CD4-positive, CD25-positive, alpha-beta regulatory T cell (primary cell): ENCODE results near the gene TBL1XR1. TPM values are rescaled to one million over a fixed set of nuclear protein-coding genes. Genes with fewer than 3 reads are reported as not detected.
A peak's percentile ranks its signal among the peaks of the same experiment; 100 is the strongest.

Experiments used
- ATAC-seq, 2 donors: fragments of 150-1000 bp; cut with Tn5 transposase; one replicate each; pipeline ENCODE4 v1.10.0; 2021; ENCODE audit warnings: low read depth in 2 of 2, moderate number of reproducible peaks in 2 of 2, moderate library complexity in 1 of 2
- DNase-seq, 3 donors: peaks; one replicate each; pipeline versions ENCODE4 v3.0.0 to v3.0.0-alpha.2; 2012 to 2022; ENCODE audit warnings: mixed read lengths in 1 of 3
- H3K27ac ChIP-seq: one replicate; pipeline ENCODE4 v1.7.0; 2013; ENCODE audit warnings: mild to moderate bottlenecking, low read length; ENCODE audit not compliant: insufficient read depth, poor library complexity, severe bottlenecking
- H3K27me3 ChIP-seq: one replicate; pipeline ENCODE4 v1.7.0; 2013; ENCODE audit warnings: low read length; ENCODE audit not compliant: control insufficient read depth, insufficient read depth
- H3K36me3 ChIP-seq: one replicate; pipeline ENCODE4 v1.7.0; 2013; ENCODE audit warnings: mild to moderate bottlenecking, low read length, moderate library complexity; ENCODE audit not compliant: control insufficient read depth, insufficient read depth
- H3K4me1 ChIP-seq: 2 replicates; pipeline ENCODE4 v1.7.0; 2013; ENCODE audit warnings: mild to moderate bottlenecking, low read length; ENCODE audit not compliant: insufficient read depth, control insufficient read depth, poor library complexity, severe bottlenecking
- H3K4me3 ChIP-seq: one replicate; pipeline ENCODE4 v1.7.0; 2013; ENCODE audit warnings: low read depth, mild to moderate bottlenecking, low read length, moderate library complexity
- H3K9me3 ChIP-seq, 2 experiments: 1 replicate in 1 of 2; 2 replicates in 1 of 2; pipeline ENCODE4 v1.7.0; 2013; ENCODE audit warnings: low read length in 2 of 2, mild to moderate bottlenecking in 1 of 2, moderate library complexity in 1 of 2; ENCODE audit not compliant: control insufficient read depth in 2 of 2
- H3K27ac Mint-ChIP-seq, 3 donors: one replicate each; pipeline ENCODE4 v1.8.0; 2020 to 2022; ENCODE audit warnings: mild to moderate bottlenecking in 3 of 3, mixed read lengths in 3 of 3, moderate library complexity in 2 of 3
- H3K27me3 Mint-ChIP-seq: one replicate; pipeline ENCODE4 v1.8.0; 2022; ENCODE audit warnings: mild to moderate bottlenecking, mixed read lengths
- H3K36me3 Mint-ChIP-seq: one replicate; pipeline ENCODE4 v1.8.0; 2020; ENCODE audit warnings: mixed read lengths
- H3K4me1 Mint-ChIP-seq, 4 donors: one replicate each; pipeline ENCODE4 v1.8.0; 2020 to 2022; ENCODE audit warnings: mixed read lengths in 4 of 4, mild to moderate bottlenecking in 1 of 4
- H3K4me3 Mint-ChIP-seq, 4 donors: one replicate each; pipeline ENCODE4 v1.8.0; 2020 to 2022; ENCODE audit warnings: mild to moderate bottlenecking in 4 of 4, mixed read lengths in 4 of 4, moderate library complexity in 3 of 4
- H3K9me3 Mint-ChIP-seq, 7 donors: one replicate each; pipeline ENCODE4 v1.8.0; 2020 to 2022; ENCODE audit warnings: mixed read lengths in 7 of 7, mild to moderate bottlenecking in 3 of 7, moderate library complexity in 2 of 7
- polyA plus RNA-seq, 4 donors: library from polyadenylated mRNA; unstranded; fragments of 300-500 nt; fragmentation: Illumina TruSeq; gene quantifications; one replicate each; pipeline ENCODE4 v1.2.3, GENCODE V29; 2021
- total RNA-seq: library from RNA; stranded (reverse); gene quantifications from one replicate; pipeline ENCODE4 v1.2.3, GENCODE V29; 2022

The TBL1XR1 gene
- total and polyA plus RNA-seq, 5 donors from 2014 or later: 34.0 to 146 (median 41.6) TPM

DNA sequence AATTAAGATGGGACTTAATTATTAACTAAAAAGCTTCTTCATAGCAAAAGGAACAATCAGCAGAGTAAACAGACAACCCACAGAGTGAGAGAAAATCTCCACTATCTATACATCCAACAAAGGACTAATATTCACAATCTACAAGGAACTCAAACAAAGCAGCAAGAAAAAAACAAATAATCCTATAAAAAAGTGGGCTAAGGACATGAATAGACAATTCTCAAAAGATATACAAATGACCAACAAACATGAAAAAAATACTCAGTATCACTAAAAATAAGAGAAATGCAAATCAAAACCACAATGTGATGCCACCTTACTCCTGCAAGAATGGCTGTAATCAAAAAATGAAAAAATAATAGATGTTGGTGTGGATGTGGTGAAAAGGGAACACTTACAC is 103.3 kb downstream of the TBL1XR1 start:
- Histone ChIP-seq H3K36me3 (peaks cover 10% of the 10 kb centered on the region), H3K9me3 (peaks cover 6 to 15% of the 10 kb centered on the region in 2 experiments), H3K4me1 (peaks cover 11% of the 10 kb centered on the region), H3K27ac (no peak overlapping the region), H3K4me3 (no peak overlapping the region), H3K27me3 (no peaks in the 10 kb centered on the region)
- Mint-ChIP-seq H3K9me3 (peaks cover 0 to 33% (median 11%) of the 10 kb centered on the region in 7 donors), H3K4me1 (peaks cover 24 to 72% (median 46%) of the 10 kb centered on the region in 4 donors), H3K27me3 (no peaks in the 10 kb centered on the region), H3K36me3 (peaks cover 61% of the 10 kb centered on the region), H3K4me3 (no peak overlapping the region), H3K27ac (peak overlapping the region in 1 of 3 donors; percentile 5)
- no peak for ATAC-seq
- DNase-seq: no peak

DNA sequence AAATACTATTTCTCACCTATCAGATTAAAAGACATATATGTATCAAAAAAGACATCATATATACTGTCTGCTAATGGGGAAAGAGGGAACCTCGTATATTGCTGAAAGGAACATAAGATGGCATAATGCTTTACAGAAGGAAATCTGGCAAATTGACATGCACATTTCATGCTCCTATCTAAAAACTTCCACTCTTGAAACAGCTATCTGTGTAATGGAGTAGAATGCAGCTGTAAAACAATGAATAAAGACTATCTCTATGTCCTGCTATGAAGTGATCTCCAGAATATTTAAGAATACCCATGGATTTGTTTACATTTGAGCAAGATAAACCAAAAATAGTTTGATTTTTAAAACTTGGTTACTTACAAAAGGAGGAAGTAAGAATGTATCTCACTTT is 107.4 kb downstream of the TBL1XR1 start:
- no peak overlapping the region for H3K4me3 ChIP-seq
- peaks cover 27% of the 10 kb centered on the region for H3K4me1 ChIP-seq
- Mint-ChIP-seq H3K27me3 (no peaks in the 10 kb centered on the region), H3K27ac (peak overlapping the region in 2 of 3 donors; percentile 21 to 77), H3K4me1 (peaks cover 49 to 78% (median 56%) of the 10 kb centered on the region in 4 donors), H3K36me3 (peaks cover 43% of the 10 kb centered on the region), H3K4me3 (peak overlapping the region in 1 of 4 donors; percentile 2), H3K9me3 (peaks cover 0 to 27% (median 9%) of the 10 kb centered on the region in 7 donors)
- H3K27me3 ChIP-seq: no peaks in the 10 kb centered on the region
- DNase-seq (no peak), ATAC-seq (no peak)
- H3K9me3 ChIP-seq: peaks cover 6 to 15% of the 10 kb centered on the region in 2 experiments
- H3K27ac ChIP-seq: no peak overlapping the region
- peaks cover 5% of the 10 kb centered on the region for H3K36me3 ChIP-seq

GRCh38 chr3:177089110-177089509 is 108.2 kb downstream of the TBL1XR1 start:
- Histone ChIP-seq H3K4me3 (peak overlapping the region; percentile 9), H3K9me3 (peaks cover 6 to 9% of the 10 kb centered on the region in 2 experiments), H3K27me3 (no peaks in the 10 kb centered on the region), H3K36me3 (peaks cover 5% of the 10 kb centered on the region), H3K27ac (no peak overlapping the region), H3K4me1 (peaks cover 27% of the 10 kb centered on the region)
- Mint-ChIP-seq H3K36me3 (peaks cover 43% of the 10 kb centered on the region), H3K4me3 (no peak overlapping the region), H3K9me3 (peaks cover 0 to 21% (median 6%) of the 10 kb centered on the region in 7 donors), H3K27ac (peak overlapping the region; percentile 15 to 77 (median 34)), H3K4me1 (peaks cover 57 to 79% (median 61%) of the 10 kb centered on the region in 4 donors), H3K27me3 (no peaks in the 10 kb centered on the region)
- ATAC-seq (no peak), DNase-seq (no peak)

GRCh38 chr3:177085794-177086193 is 111.5 kb downstream of the TBL1XR1 start:
- Histone ChIP-seq H3K27ac (no peak overlapping the region), H3K9me3 (no peaks in the 10 kb centered on the region), H3K36me3 (peaks cover 2% of the 10 kb centered on the region), H3K4me1 (peaks cover 27% of the 10 kb centered on the region), H3K4me3 (no peak overlapping the region), H3K27me3 (no peaks in the 10 kb centered on the region)
- H3K4me3 Mint-ChIP-seq: peak overlapping the region in 1 of 4 donors; percentile 73
- peaks cover 0 to 10% (median 0%) of the 10 kb centered on the region in 7 donors for H3K9me3 Mint-ChIP-seq
- no peak for ATAC-seq
- H3K36me3 Mint-ChIP-seq: peaks cover 30% of the 10 kb centered on the region
- H3K4me1 Mint-ChIP-seq: peaks cover 58 to 78% (median 66%) of the 10 kb centered on the region in 4 donors
- peak overlapping the region in 1 of 3 donors; percentile 63 for H3K27ac Mint-ChIP-seq
- no peaks in the 10 kb centered on the region for H3K27me3 Mint-ChIP-seq
- no peak for DNase-seq

GRCh38 chr3:177084616-177085015 is 112.7 kb downstream of the TBL1XR1 start:
- H3K4me1 ChIP-seq: peaks cover 25% of the 10 kb centered on the region
- Mint-ChIP-seq H3K27ac (no peak overlapping the region), H3K4me3 (no peak overlapping the region), H3K9me3 (peaks cover 0 to 7% (median 0%) of the 10 kb centered on the region in 7 donors), H3K27me3 (no peaks in the 10 kb centered on the region), H3K36me3 (peaks cover 28% of the 10 kb centered on the region), H3K4me1 (peaks cover 59 to 83% (median 69%) of the 10 kb centered on the region in 4 donors)
- no peaks in the 10 kb centered on the region for H3K9me3 ChIP-seq
- ATAC-seq: no peak
- DNase-seq: no peak
- no peak overlapping the region for H3K27ac ChIP-seq
- H3K4me3 ChIP-seq: no peak overlapping the region
- H3K36me3 ChIP-seq: peaks cover 2% of the 10 kb centered on the region
- no peaks in the 10 kb centered on the region for H3K27me3 ChIP-seq

DNA sequence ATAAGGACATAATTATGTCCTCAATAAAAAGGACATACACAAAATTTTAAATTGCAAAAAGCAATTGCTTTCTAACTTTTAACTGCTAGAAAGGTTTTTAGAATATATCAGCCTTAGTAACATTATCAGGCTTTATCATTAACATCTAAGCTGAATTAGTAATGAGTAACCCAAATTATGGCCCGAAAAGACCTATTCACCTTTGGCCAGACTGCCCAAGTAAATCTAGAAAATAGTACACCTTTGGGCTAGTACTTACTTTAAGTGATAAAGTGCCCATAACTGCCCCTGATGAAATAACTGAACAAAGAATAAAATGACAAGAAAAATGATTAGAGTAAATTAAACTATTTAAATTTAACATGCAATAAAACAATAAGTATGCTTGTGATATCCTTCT is 117.2 kb downstream of the TBL1XR1 start:
- H3K27ac Mint-ChIP-seq: peak overlapping the region in 1 of 3 donors; percentile 39
- DNase-seq (no peak), ATAC-seq (no peak)
- Histone ChIP-seq H3K36me3 (peaks cover 4% of the 10 kb centered on the region), H3K9me3 (no peaks in the 10 kb centered on the region), H3K27ac (no peak overlapping the region), H3K4me1 (peaks cover 3% of the 10 kb centered on the region), H3K4me3 (no peak overlapping the region), H3K27me3 (no peaks in the 10 kb centered on the region)
- peaks cover 0 to 7% (median 0%) of the 10 kb centered on the region in 7 donors for H3K9me3 Mint-ChIP-seq
- peaks cover 36% of the 10 kb centered on the region for H3K36me3 Mint-ChIP-seq
- no peak overlapping the region for H3K4me3 Mint-ChIP-seq
- no peaks in the 10 kb centered on the region for H3K27me3 Mint-ChIP-seq
- H3K4me1 Mint-ChIP-seq: peaks cover 56 to 75% (median 56%) of the 10 kb centered on the region in 4 donors

DNA sequence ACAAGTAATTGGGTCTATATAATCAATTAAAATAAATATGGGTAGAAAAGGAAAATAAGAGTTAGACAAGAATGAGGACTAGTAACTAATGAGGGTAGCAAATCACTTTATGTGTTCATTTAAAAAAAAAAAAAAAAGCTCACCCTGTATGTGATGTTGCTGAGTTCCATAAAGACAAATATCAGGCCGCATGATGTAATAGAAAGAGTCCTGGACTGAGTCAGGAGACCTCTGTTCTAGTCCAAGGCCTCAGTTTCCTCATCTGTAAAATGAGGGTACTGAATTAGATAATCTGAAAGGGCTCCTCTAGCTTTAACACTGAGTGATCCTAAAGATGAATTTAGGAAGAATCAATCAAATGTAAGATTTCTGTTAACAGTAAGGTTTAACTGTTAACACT is 117.6 kb downstream of the TBL1XR1 start:
- Histone ChIP-seq H3K4me3 (no peak overlapping the region), H3K9me3 (no peaks in the 10 kb centered on the region), H3K27ac (no peak overlapping the region), H3K4me1 (peaks cover 3% of the 10 kb centered on the region), H3K27me3 (no peaks in the 10 kb centered on the region), H3K36me3 (peaks cover 7% of the 10 kb centered on the region)
- Mint-ChIP-seq H3K27me3 (no peaks in the 10 kb centered on the region), H3K27ac (peak overlapping the region in 1 of 3 donors; percentile 39), H3K4me1 (peaks cover 55 to 75% (median 56%) of the 10 kb centered on the region in 4 donors), H3K9me3 (peaks cover 0 to 6% (median 0%) of the 10 kb centered on the region in 7 donors), H3K36me3 (peaks cover 37% of the 10 kb centered on the region), H3K4me3 (peak overlapping the region in 1 of 4 donors; percentile 17)
- DNase-seq (no peak), ATAC-seq (no peak)
